H1 (cell line): Measurements from ENCODE around the gene SPRYD4. TPM values are rescaled to one million over a fixed set of nuclear protein-coding genes. Genes with fewer than 3 reads are reported as not detected.

Experiments
- CTCF ChIA-PET: fragments of 300-600 bp; sonication (Branson Sonifier 250); formaldehyde crosslinking; loops from one replicate; lab custom pipeline; 2021; ENCODE audit not compliant: partially characterized antibody; lab: Charles Lee
- POLR2A ChIA-PET: fragments of 300-600 bp; sonication (Branson Sonifier 250); formaldehyde crosslinking; loops from one replicate; lab custom pipeline; 2021; ENCODE audit warnings: inconsistent platforms; ENCODE audit not compliant: partially characterized antibody; lab: Charles Lee
- DNase-seq, 2 experiments: peaks; one replicate each; pipeline versions ENCODE4 v3.0.0 to v3.0.0-alpha.2; 2010 to 2022; ENCODE audit warnings: low spot score in 2 of 2, low read depth in 1 of 2, mixed read lengths in 1 of 2
- FAIRE-seq: peaks from 2 replicates; lab custom pipeline; 2011; peaks lifted over from hg19 to GRCh38; lab: Jason Lieb, UNC
- H2AFZ ChIP-seq: 2 replicates; pipeline ENCODE4 v1.8.1; 2012; ENCODE audit warnings: low read length, inconsistent platforms
- H2AK5ac ChIP-seq: 2 replicates; pipeline ENCODE4 v1.6.1; 2013; ENCODE audit warnings: low read depth, low read length
- H2BK120ac ChIP-seq: replicated peaks from 2 replicates; pipeline ENCODE3; 2013; ENCODE audit warnings: low read depth, low read length, inconsistent platforms
- H2BK12ac ChIP-seq: 2 replicates; pipeline ENCODE4 v1.6.1; 2013; ENCODE audit warnings: low read depth, low read length
- H2BK15ac ChIP-seq: 2 replicates; pipeline ENCODE4 v1.6.1; 2013; ENCODE audit warnings: low read length
- H2BK20ac ChIP-seq: 2 replicates; pipeline ENCODE4 v1.6.1; 2013; ENCODE audit warnings: low read length
- H2BK5ac ChIP-seq: 2 replicates; pipeline ENCODE4 v1.6.1; 2013; ENCODE audit warnings: low read depth, low read length
- H3K14ac ChIP-seq: 2 replicates; pipeline ENCODE4 v1.6.1; 2013; ENCODE audit warnings: inconsistent platforms; ENCODE audit not compliant: insufficient read length
- H3K18ac ChIP-seq: 2 replicates; pipeline ENCODE4 v1.6.1; 2013; ENCODE audit warnings: low read length; ENCODE audit errors: extremely low read depth
- H3K23ac ChIP-seq: 2 replicates; pipeline ENCODE4 v1.6.1; 2013; ENCODE audit warnings: inconsistent platforms; ENCODE audit not compliant: insufficient read length
- H3K23me2 ChIP-seq: 2 replicates; pipeline ENCODE4 v1.6.1; 2013; ENCODE audit warnings: low read depth, low read length
- H3K27ac ChIP-seq: 2 replicates; pipeline ENCODE4 v1.6.1; 2011; ENCODE audit warnings: low read depth, low read length, inconsistent platforms
- H3K27me3 ChIP-seq, 4 experiments: replicated peaks in 1 of 4; 1 replicate in 1 of 4; 2 replicates in 3 of 4; pipeline versions ENCODE4 v1.6.1 to v1.8.1; 2011 to 2013; ENCODE audit warnings: low read length in 3 of 4, mild to moderate bottlenecking in 3 of 4, inconsistent platforms in 2 of 4, mixed read lengths in 2 of 4, moderate library complexity in 1 of 4; ENCODE audit not compliant: control insufficient read depth in 3 of 4, insufficient read depth in 3 of 4; ENCODE audit errors: extremely low read depth in 1 of 4
- H3K36me3 ChIP-seq, 4 experiments: 2 replicates each; pipeline versions ENCODE4 v1.6.1 to v1.8.1; 2011 to 2013; ENCODE audit warnings: mild to moderate bottlenecking in 4 of 4, low read length in 3 of 4, moderate library complexity in 2 of 4, control low read depth in 1 of 4, inconsistent platforms in 1 of 4; ENCODE audit not compliant: insufficient read depth in 4 of 4, control insufficient read depth in 2 of 4
- H3K4ac ChIP-seq: replicated peaks from 2 replicates; pipeline ENCODE3; 2013; ENCODE audit warnings: low read length, low read depth, mixed read lengths, inconsistent platforms; ENCODE audit not compliant: insufficient read length
- H3K4me1 ChIP-seq, 4 experiments: replicated peaks in 1 of 4; 1 replicate in 1 of 4; 2 replicates in 3 of 4; pipeline versions ENCODE4 v1.6.1 to v1.8.1; 2011 to 2013; ENCODE audit warnings: low read length in 3 of 4, inconsistent platforms in 2 of 4, mixed read lengths in 1 of 4; ENCODE audit not compliant: insufficient read depth in 4 of 4, control insufficient read depth in 3 of 4
- H3K4me2 ChIP-seq, 2 experiments: 2 replicates each; pipeline versions ENCODE4 v1.6.1 to v1.8.1; 2011 to 2013; ENCODE audit warnings: low read depth in 2 of 2, low read length in 2 of 2, control low read depth in 1 of 2, inconsistent platforms in 1 of 2, mild to moderate bottlenecking in 1 of 2; ENCODE audit not compliant: insufficient read depth in 1 of 2
- H3K4me3 ChIP-seq, 4 experiments: fragments of 200-600, 300-600 bp in 1 of 4; sonication (generic), shearing (Covaris generic), sonication (Bioruptor Twin) in 1 of 4; 2 replicates each; pipeline versions ENCODE4 v1.5.1 to v1.8.1; 2011 to 2016; ENCODE audit warnings: low read length in 4 of 4, low read depth in 3 of 4, control low read depth in 2 of 4, inconsistent platforms in 2 of 4, mild to moderate bottlenecking in 2 of 4, mixed read lengths in 1 of 4, moderate library complexity in 1 of 4; ENCODE audit not compliant: insufficient read depth in 2 of 4; ENCODE audit errors: extremely low read depth in 1 of 4
- H3K56ac ChIP-seq: replicated peaks from 2 replicates; pipeline ENCODE3; 2013; ENCODE audit warnings: low read depth, mild to moderate bottlenecking, mixed read lengths, low read length, inconsistent platforms; ENCODE audit not compliant: insufficient read length
- H3K79me1 ChIP-seq: 2 replicates; pipeline ENCODE4 v1.6.1; 2013; ENCODE audit warnings: low read depth, low read length, control low read depth
- H3K79me2 ChIP-seq, 2 experiments: 2 replicates each; pipeline versions ENCODE4 v1.6.1 to v1.8.1; 2012 to 2013; ENCODE audit warnings: low read length in 2 of 2, mild to moderate bottlenecking in 2 of 2, inconsistent platforms in 1 of 2; ENCODE audit not compliant: insufficient read depth in 2 of 2, control insufficient read depth in 1 of 2
- H3K9ac ChIP-seq, 4 experiments: replicated peaks in 1 of 4; 1 replicate in 1 of 4; 2 replicates in 3 of 4; pipeline versions ENCODE4 v1.6.1 to v1.8.1; 2011 to 2013; ENCODE audit warnings: low read depth in 3 of 4, low read length in 3 of 4, control low read depth in 2 of 4, mild to moderate bottlenecking in 2 of 4, moderate library complexity in 2 of 4, inconsistent platforms in 1 of 4; ENCODE audit errors: extremely low read depth in 1 of 4
- H3K9me3 ChIP-seq, 2 experiments: 2 replicates each; pipeline versions ENCODE4 v1.6.1 to v1.8.1; 2012 to 2013; ENCODE audit warnings: mild to moderate bottlenecking in 2 of 2, moderate library complexity in 2 of 2, control low read depth in 1 of 2, inconsistent platforms in 1 of 2, low read depth in 1 of 2, low read length in 1 of 2, mixed read lengths in 1 of 2; ENCODE audit not compliant: insufficient read depth in 2 of 2
- H4K20me1 ChIP-seq, 2 experiments: replicated peaks in 1 of 2; 2 replicates each; pipeline versions ENCODE3 to v1.8.1; 2011 to 2013; ENCODE audit warnings: inconsistent platforms in 2 of 2, low read length in 2 of 2, mild to moderate bottlenecking in 1 of 2; ENCODE audit not compliant: insufficient read depth in 2 of 2, control insufficient read depth in 1 of 2
- H4K5ac ChIP-seq: 2 replicates; pipeline ENCODE4 v1.6.1; 2013; ENCODE audit warnings: low read length, low read depth, mixed read lengths, inconsistent platforms; ENCODE audit not compliant: insufficient read length
- H4K8ac ChIP-seq: 2 replicates; pipeline ENCODE4 v1.8.0; 2013; ENCODE audit warnings: mild to moderate bottlenecking, moderate library complexity, low read length, inconsistent platforms; ENCODE audit not compliant: insufficient read depth; ENCODE audit errors: extremely low read depth
- H4K91ac ChIP-seq: replicated peaks from 2 replicates; pipeline ENCODE3; 2013; ENCODE audit warnings: low read length, mixed read lengths, inconsistent platforms; ENCODE audit not compliant: insufficient read length
- BRCA1 ChIP-seq: IDR thresholded peaks from 2 replicates; pipeline ENCODE4 v1.6.1; 2012; ENCODE audit warnings: low read depth, low read length, improper control_type of control experiment
- KDM4A ChIP-seq: IDR thresholded peaks from one replicate; pipeline ENCODE4 v1.7.1; 2012; ENCODE audit warnings: low read depth, mild to moderate bottlenecking, moderate library complexity, low read length, inconsistent platforms; ENCODE audit not compliant: severe bottlenecking
- NANOG ChIP-seq: IDR thresholded peaks from 2 replicates; pipeline ENCODE4 v1.6.1; 2011; ENCODE audit warnings: low read length, low read depth, mild to moderate bottlenecking, inconsistent platforms; ENCODE audit not compliant: insufficient read depth, poor library complexity, severe bottlenecking
- RNF2 ChIP-seq: fragments of 200-900, 300-1000 bp; sonication (generic); IDR thresholded peaks from 2 replicates; pipeline ENCODE4 v1.7.1; 2016; ENCODE audit warnings: borderline replicate concordance, low read depth, mild to moderate bottlenecking, antibody characterized with exemption, low read length; ENCODE audit not compliant: poor library complexity, severe bottlenecking; ENCODE audit errors: missing control alignments
- SAP30 ChIP-seq: fragments of 300-600 bp; sonication (generic); IDR thresholded peaks from 2 replicates; pipeline ENCODE4 v1.7.1; 2012; ENCODE audit warnings: low read length, moderate library complexity, mild to moderate bottlenecking, inconsistent platforms; ENCODE audit not compliant: insufficient read depth, insufficient replicate concordance
- SP1 ChIP-seq: IDR thresholded peaks from 2 replicates; pipeline ENCODE4 v1.6.1; 2011; ENCODE audit warnings: low read depth, low read length
- TAF1 ChIP-seq: IDR thresholded peaks from 2 replicates; pipeline ENCODE4 v1.6.1; 2011; ENCODE audit warnings: mild to moderate bottlenecking, low read depth, low read length
- USF2 ChIP-seq: IDR thresholded peaks from 2 replicates; pipeline ENCODE4 v1.6.1; 2011; ENCODE audit warnings: low read length, improper control_type of control experiment
- WGBS, 2 experiments: shearing (Covaris generic) in 1 of 2; methylation state at CpG; one replicate each; pipeline versions ENCODE4 v1.1.6 to v1.1.7; 2013 to 2015; ENCODE audit warnings: low lambda C conversion rate in 2 of 2, mixed read lengths in 2 of 2, inconsistent platforms in 1 of 2, low coverage in 1 of 2, missing lambda C conversion rate in 1 of 2; ENCODE audit not compliant: insufficient replicate concordance in 2 of 2, insufficient coverage in 1 of 2, insufficient read length in 1 of 2; ENCODE audit errors: extremely low coverage in 1 of 2, missing lambda C conversion rate in 1 of 2; 5-methylcytosine and 5-hydroxymethylcytosine counted together
- polyA plus RNA-seq, 7 experiments: library from polyadenylated mRNA; depleted of rRNA in 3 of 7; stranded (reverse) in 5 of 7; unstranded in 2 of 7; fragments of >200 nt in 5 of 7; fragments of 200-250 nt in 2 of 7; gene quantifications; 1 replicate in 5 of 7; 2 replicates in 1 of 7; 4 replicates in 1 of 7; pipeline versions ENCODE4 v1.2.1 to v1.2.3, GENCODE V29; 2011 to 2013; ENCODE audit warnings: missing spikeins in 2 of 7, mixed read lengths in 2 of 7
- total RNA-seq: library from RNA; stranded (reverse); fragmentation: NEBNext Ultra II Directional; extraction: Animal tissue kit (Norgen Biotek cat#: 25700); gene quantifications from 2 replicates; pipeline ENCODE4 v1.2.1, GENCODE V29; 2021
- TF ChIP-seq, protein P1 (sequence below), 3 experiments: IDR thresholded peaks; 1 replicate in 2 of 3; 2 replicates in 1 of 3; pipeline versions ENCODE4 v1.5.1 to v1.6.1; 2011; ENCODE audit warnings: low read length in 3 of 3, mild to moderate bottlenecking in 3 of 3, inconsistent platforms in 2 of 3, low read depth in 1 of 3, moderate library complexity in 1 of 3; ENCODE audit not compliant: insufficient read depth in 1 of 3; ENCODE audit errors: control extremely low read depth in 1 of 3

SPRYD4 gene
- total and polyA plus RNA-seq, 2 of the 8 experiments (the other 6 are each of a cell fraction or from before 2014, with no cell fraction given): 4.3 to 5.3 TPM

- Histone ChIP-seq H3K9ac (no peak overlapping the region), H3K23me2 (peaks cover 5% of the 10 kb centered on the region; the same call in 1 of the 2 replicates), H2BK5ac (no peak overlapping the region; the same call in 1 of the 2 replicates), H2BK120ac (no peak overlapping the region), H3K23ac (no peak overlapping the region), H3K27me3 (no peaks in the 10 kb centered on the region), H2BK15ac (no peak overlapping the region), H3K4me3 (no peak overlapping the region), H3K9me3 (no peaks in the 10 kb centered on the region), H3K4ac (no peak overlapping the region), H3K79me1 (no peaks in the 10 kb centered on the region), H3K4me2 (no peak overlapping the region), H2AFZ (no peak overlapping the region), H3K36me3 (no peaks in the 10 kb centered on the region), H4K91ac (no peak overlapping the region), H2AK5ac (no peak overlapping the region), H3K56ac (no peak overlapping the region), H2BK12ac (no peak overlapping the region), H2BK20ac (no peak overlapping the region), H4K20me1 (no peaks in the 10 kb centered on the region), H3K4me1 (peaks cover 0 to 2% (median under 1%) of the 10 kb centered on the region in 4 experiments; a peak in 4 of 7 replicates), H3K18ac (no peak overlapping the region), H4K8ac (no peak overlapping the region), H3K14ac (no peak overlapping the region), H3K27ac (no peak overlapping the region), H3K79me2 (peaks cover 0 to 11% of the 10 kb centered on the region in 2 experiments; a peak in 2 of 4 replicates), H4K5ac (no peak overlapping the region)
- ChIA-PET CTCF (interaction anchor here (0.6 to 16.9 kb wide), 4 partner anchors 9 to 523 kb away, joined by 3 to 279 read pairs (median 4); partner anchors contain the start of gene SUOX), POLR2A (interaction anchor here (0.6 to 1.6 kb wide), 2 partner anchors 49 to 633 kb away, joined by 5 read pairs; no protein-coding TSS in a partner anchor)
- whole genome bisulfite sequencing, 2 experiments: 83% methylated on average over 3 of the region's 3 CpGs; no CpG with 5 or more reads in 1 of the 2 experiments
- no peak for FAIRE-seq
- no peak for DNase-seq
- TF ChIP-seq KDM4A (no peak), USF2 (no peak), NANOG (no peak), TAF1 (no peak), BRCA1 (no peak), SAP30 (no peak), SP1 (no peak), RNF2 (no peak)
- TF ChIP-seq, protein P1, sequence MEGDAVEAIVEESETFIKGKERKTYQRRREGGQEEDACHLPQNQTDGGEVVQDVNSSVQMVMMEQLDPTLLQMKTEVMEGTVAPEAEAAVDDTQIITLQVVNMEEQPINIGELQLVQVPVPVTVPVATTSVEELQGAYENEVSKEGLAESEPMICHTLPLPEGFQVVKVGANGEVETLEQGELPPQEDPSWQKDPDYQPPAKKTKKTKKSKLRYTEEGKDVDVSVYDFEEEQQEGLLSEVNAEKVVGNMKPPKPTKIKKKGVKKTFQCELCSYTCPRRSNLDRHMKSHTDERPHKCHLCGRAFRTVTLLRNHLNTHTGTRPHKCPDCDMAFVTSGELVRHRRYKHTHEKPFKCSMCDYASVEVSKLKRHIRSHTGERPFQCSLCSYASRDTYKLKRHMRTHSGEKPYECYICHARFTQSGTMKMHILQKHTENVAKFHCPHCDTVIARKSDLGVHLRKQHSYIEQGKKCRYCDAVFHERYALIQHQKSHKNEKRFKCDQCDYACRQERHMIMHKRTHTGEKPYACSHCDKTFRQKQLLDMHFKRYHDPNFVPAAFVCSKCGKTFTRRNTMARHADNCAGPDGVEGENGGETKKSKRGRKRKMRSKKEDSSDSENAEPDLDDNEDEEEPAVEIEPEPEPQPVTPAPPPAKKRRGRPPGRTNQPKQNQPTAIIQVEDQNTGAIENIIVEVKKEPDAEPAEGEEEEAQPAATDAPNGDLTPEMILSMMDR (IDR thresholded peaks at IDR 0.05; ENCODE audit: control extremely low read depth in 1 of 3, insufficient read depth in 1 of 3, low read depth in 1 of 3, low read length in 3 of 3): no peak
Observed at GRCh38 chr12:56520048-56520447, 51.7 kb downstream of the SPRYD4 start.
